ENCODE results near the gene ADGRG6. TPM values are rescaled to one million over a fixed set of nuclear protein-coding genes. Genes with fewer than 3 reads are reported as not detected.

Gene ADGRG6
- total RNA-seq, 1 experiment from 2014 or later, result 5.3 TPM

DNA sequence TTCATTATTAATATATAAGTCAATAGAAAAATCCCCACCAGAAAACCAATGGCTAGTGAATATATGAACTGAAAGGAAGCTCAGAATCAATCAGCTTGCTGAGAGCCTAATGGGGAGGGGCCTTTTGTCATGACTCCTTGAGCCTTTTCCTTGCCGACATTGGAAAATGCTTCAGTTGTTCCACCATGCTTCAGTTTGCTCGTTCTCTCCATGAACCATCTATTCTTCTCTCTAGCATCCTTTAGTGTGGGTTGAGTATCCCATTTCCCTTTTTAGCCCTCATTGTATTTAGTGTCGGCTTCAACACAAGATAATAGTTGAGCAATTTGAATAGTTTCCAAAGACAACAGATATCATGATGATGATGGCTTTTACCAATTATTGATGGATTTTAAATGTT is 139.9 kb downstream of the ADGRG6 start:
- Mint-ChIP-seq H3K4me3 (no peak overlapping the region), H3K36me3 (no peaks in the 10 kb centered on the region), H3K27me3 (ENCODE audit: low read depth) (no peaks in the 10 kb centered on the region), H3K4me1 (peaks cover 40% of the 10 kb centered on the region), H3K9me3 (no peaks in the 10 kb centered on the region), H3K27ac (no peak overlapping the region)
- ChIA-PET POLR2A (no interaction called here), CTCF (interaction anchor here (0.6 to 1.7 kb wide), 2 partner anchors 33 to 638 kb away, joined by 7 to 9 read pairs; no protein-coding TSS in a partner anchor)
- ATAC-seq, result no peak
- no peak for TF ChIP-seq ZNF317 (CRISPR knock-in tag; IDR thresholded peaks at IDR 0.05; ENCODE audit: borderline replicate concordance, low read depth)
- TF ChIP-seq, protein P1, sequence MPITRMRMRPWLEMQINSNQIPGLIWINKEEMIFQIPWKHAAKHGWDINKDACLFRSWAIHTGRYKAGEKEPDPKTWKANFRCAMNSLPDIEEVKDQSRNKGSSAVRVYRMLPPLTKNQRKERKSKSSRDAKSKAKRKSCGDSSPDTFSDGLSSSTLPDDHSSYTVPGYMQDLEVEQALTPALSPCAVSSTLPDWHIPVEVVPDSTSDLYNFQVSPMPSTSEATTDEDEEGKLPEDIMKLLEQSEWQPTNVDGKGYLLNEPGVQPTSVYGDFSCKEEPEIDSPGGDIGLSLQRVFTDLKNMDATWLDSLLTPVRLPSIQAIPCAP (CRISPR knock-in tag; IDR thresholded peaks at IDR 0.05), result no peak
- TF ChIP-seq, protein P2, sequence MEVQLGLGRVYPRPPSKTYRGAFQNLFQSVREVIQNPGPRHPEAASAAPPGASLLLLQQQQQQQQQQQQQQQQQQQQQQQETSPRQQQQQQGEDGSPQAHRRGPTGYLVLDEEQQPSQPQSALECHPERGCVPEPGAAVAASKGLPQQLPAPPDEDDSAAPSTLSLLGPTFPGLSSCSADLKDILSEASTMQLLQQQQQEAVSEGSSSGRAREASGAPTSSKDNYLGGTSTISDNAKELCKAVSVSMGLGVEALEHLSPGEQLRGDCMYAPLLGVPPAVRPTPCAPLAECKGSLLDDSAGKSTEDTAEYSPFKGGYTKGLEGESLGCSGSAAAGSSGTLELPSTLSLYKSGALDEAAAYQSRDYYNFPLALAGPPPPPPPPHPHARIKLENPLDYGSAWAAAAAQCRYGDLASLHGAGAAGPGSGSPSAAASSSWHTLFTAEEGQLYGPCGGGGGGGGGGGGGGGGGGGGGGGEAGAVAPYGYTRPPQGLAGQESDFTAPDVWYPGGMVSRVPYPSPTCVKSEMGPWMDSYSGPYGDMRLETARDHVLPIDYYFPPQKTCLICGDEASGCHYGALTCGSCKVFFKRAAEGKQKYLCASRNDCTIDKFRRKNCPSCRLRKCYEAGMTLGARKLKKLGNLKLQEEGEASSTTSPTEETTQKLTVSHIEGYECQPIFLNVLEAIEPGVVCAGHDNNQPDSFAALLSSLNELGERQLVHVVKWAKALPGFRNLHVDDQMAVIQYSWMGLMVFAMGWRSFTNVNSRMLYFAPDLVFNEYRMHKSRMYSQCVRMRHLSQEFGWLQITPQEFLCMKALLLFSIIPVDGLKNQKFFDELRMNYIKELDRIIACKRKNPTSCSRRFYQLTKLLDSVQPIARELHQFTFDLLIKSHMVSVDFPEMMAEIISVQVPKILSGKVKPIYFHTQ (CRISPR knock-in tag; IDR thresholded peaks at IDR 0.05), result no peak
- TF ChIP-seq MYBL2 (CRISPR knock-in tag; IDR thresholded peaks at IDR 0.05), result no peak
- TF ChIP-seq, protein P3, sequence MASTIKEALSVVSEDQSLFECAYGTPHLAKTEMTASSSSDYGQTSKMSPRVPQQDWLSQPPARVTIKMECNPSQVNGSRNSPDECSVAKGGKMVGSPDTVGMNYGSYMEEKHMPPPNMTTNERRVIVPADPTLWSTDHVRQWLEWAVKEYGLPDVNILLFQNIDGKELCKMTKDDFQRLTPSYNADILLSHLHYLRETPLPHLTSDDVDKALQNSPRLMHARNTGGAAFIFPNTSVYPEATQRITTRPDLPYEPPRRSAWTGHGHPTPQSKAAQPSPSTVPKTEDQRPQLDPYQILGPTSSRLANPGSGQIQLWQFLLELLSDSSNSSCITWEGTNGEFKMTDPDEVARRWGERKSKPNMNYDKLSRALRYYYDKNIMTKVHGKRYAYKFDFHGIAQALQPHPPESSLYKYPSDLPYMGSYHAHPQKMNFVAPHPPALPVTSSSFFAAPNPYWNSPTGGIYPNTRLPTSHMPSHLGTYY (CRISPR knock-in tag; IDR thresholded peaks at IDR 0.05), result no peak
- TF ChIP-seq ZNF416 (CRISPR knock-in tag; IDR thresholded peaks at IDR 0.05), result no peak
- TF ChIP-seq ETV6 (CRISPR knock-in tag; IDR thresholded peaks at IDR 0.05), result no peak
- TF ChIP-seq, protein P4, sequence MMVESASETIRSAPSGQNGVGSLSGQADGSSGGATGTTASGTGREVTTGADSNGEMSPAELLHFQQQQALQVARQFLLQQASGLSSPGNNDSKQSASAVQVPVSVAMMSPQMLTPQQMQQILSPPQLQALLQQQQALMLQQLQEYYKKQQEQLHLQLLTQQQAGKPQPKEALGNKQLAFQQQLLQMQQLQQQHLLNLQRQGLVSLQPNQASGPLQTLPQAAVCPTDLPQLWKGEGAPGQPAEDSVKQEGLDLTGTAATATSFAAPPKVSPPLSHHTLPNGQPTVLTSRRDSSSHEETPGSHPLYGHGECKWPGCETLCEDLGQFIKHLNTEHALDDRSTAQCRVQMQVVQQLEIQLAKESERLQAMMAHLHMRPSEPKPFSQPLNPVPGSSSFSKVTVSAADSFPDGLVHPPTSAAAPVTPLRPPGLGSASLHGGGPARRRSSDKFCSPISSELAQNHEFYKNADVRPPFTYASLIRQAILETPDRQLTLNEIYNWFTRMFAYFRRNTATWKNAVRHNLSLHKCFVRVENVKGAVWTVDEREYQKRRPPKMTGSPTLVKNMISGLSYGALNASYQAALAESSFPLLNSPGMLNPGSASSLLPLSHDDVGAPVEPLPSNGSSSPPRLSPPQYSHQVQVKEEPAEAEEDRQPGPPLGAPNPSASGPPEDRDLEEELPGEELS (CRISPR knock-in tag; IDR thresholded peaks at IDR 0.05), result no peak
- TF ChIP-seq, protein P5, sequence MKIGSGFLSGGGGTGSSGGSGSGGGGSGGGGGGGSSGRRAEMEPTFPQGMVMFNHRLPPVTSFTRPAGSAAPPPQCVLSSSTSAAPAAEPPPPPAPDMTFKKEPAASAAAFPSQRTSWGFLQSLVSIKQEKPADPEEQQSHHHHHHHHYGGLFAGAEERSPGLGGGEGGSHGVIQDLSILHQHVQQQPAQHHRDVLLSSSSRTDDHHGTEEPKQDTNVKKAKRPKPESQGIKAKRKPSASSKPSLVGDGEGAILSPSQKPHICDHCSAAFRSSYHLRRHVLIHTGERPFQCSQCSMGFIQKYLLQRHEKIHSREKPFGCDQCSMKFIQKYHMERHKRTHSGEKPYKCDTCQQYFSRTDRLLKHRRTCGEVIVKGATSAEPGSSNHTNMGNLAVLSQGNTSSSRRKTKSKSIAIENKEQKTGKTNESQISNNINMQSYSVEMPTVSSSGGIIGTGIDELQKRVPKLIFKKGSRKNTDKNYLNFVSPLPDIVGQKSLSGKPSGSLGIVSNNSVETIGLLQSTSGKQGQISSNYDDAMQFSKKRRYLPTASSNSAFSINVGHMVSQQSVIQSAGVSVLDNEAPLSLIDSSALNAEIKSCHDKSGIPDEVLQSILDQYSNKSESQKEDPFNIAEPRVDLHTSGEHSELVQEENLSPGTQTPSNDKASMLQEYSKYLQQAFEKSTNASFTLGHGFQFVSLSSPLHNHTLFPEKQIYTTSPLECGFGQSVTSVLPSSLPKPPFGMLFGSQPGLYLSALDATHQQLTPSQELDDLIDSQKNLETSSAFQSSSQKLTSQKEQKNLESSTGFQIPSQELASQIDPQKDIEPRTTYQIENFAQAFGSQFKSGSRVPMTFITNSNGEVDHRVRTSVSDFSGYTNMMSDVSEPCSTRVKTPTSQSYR (CRISPR knock-in tag; IDR thresholded peaks at IDR 0.05), result no peak
- TF ChIP-seq OVOL2 (CRISPR knock-in tag; IDR thresholded peaks at IDR 0.05; ENCODE audit: borderline replicate concordance), result no peak
- no peak for TF ChIP-seq CREB1 (CRISPR knock-in tag; IDR thresholded peaks at IDR 0.05)
- TF ChIP-seq, protein P6, sequence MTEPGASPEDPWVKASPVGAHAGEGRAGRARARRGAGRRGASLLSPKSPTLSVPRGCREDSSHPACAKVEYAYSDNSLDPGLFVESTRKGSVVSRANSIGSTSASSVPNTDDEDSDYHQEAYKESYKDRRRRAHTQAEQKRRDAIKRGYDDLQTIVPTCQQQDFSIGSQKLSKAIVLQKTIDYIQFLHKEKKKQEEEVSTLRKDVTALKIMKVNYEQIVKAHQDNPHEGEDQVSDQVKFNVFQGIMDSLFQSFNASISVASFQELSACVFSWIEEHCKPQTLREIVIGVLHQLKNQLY (CRISPR knock-in tag; IDR thresholded peaks at IDR 0.05), result no peak
- no peak for TF ChIP-seq JUN (CRISPR knock-in tag; IDR thresholded peaks at IDR 0.05)
- TF ChIP-seq, protein P7, sequence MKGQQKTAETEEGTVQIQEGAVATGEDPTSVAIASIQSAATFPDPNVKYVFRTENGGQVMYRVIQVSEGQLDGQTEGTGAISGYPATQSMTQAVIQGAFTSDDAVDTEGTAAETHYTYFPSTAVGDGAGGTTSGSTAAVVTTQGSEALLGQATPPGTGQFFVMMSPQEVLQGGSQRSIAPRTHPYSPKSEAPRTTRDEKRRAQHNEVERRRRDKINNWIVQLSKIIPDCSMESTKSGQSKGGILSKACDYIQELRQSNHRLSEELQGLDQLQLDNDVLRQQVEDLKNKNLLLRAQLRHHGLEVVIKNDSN (CRISPR knock-in tag; IDR thresholded peaks at IDR 0.05), result no peak
- no peak for TF ChIP-seq ZNF121 (CRISPR knock-in tag; IDR thresholded peaks at IDR 0.05)
- DNase-seq (ENCODE audit: low spot score), result no peak
